HG03103 (cell line): Measurements from ENCODE around the gene PLXNA4.

Experiments used
- ATAC-seq: cut with Tn5 transposase; IDR thresholded peaks from one replicate; pipeline ENCODE4 v1.9.1; 2021; ENCODE audit warnings: low read depth; ENCODE audit not compliant: unreplicated experiment

Gene PLXNA4

GRCh38 chr7:132161976-132162375 is 414.3 kb downstream of the PLXNA4 start:
- ATAC-seq = no peak

DNA sequence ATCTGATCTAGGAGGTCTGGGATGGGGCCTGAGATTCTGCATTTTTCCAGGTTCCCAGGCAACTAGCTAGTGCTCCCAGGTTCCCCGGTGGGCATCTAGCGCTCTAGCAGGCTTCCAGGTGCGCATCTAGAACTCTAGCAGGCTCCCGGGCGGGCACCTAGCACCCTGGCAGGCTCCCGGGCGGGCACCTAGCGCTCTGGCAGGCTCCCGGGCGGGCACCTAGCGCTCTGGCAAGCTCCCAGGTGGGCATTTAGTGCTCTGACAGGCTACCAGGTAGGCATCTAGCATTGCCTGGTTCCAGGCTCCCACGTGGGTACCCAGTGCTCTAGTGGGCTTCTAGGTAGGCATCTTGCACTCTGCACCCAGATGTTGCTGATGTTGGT is 414.7 kb downstream of the PLXNA4 start:
- no peak for ATAC-seq

- ATAC-seq = no peak
These were observed 415.4 kb downstream of the PLXNA4 start for GRCh38 chr7:132160611-132161532.

DNA sequence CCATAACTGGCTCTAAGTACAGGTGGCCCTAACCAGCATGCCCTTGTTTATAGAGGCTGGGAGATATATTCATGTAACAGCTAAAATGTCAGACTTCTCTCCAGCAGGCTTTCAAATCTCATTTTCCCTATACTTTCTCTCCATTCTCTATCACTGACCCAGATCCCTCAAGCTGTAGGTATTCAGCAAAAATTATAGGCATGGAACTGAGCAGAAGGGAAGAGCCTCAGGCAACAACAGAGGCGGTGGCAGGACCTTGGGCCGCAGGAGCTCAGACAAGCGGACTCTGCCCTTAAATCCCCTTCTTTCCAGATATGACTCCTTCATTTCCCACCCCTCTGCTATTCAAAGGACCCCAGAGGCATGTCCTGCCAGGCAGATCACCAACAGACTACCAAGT is 417.4 kb downstream of the PLXNA4 start:
- ATAC-seq = no peak

- no peak for ATAC-seq
These were observed 418.1 kb downstream of the PLXNA4 start for GRCh38 chr7:132158166-132158565.

DNA sequence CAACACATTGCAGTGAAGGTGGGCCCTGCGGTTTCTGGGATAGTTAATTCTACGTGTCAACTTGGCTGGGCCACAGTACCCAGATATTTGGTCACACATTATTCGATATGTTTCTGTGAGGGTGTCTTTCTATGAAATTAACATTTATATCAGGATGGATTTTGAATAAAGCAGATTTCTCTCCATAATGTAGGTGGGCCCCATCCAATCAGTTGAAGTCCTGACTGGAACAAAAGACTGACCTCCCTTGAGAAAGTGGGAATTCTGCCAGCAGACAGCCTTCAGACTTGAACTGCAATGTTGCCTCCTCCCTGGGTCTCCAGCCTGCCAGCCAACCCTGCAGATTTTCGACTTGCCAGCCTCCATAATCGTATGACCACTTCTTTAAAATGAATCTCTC is 420.6 kb downstream of the PLXNA4 start:
- ATAC-seq = no peak

DNA sequence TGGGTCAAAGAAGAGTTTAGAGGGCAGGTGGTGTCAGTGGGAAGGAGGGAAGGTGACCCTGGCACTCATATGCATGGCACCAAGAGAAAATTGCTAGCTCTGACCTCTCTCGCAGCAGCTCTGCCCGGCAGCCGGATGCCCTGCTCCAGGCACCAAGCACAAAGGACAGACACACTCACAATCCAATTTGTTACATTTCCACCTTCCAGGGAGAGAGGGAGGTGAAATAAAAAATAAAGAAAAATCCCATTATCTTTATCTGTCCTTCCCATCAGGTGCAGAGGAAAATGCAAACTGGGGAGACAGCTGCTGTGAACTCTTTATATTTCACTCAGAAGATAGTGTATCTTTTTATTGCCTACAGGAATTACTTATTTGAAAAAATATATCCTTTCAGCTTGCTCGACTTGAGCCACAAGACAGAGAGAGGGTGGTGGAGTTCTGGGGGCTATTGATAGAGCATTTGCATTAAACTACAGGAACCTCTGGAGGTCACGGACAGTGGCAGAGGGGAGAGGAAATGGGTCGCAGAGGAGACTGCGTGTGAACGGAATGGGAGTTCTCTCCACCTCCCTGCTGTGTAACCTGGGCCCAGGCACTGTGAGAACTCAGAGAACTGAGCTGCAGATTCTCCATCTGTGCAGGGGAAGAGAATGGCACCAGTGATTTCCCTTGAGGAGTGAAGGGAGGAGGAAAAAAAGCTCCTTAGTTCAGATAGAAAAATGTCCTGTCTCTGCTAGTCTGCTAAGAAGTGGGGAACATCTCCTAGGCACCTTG is 421.4 kb downstream of the PLXNA4 start:
- no peak for ATAC-seq

DNA sequence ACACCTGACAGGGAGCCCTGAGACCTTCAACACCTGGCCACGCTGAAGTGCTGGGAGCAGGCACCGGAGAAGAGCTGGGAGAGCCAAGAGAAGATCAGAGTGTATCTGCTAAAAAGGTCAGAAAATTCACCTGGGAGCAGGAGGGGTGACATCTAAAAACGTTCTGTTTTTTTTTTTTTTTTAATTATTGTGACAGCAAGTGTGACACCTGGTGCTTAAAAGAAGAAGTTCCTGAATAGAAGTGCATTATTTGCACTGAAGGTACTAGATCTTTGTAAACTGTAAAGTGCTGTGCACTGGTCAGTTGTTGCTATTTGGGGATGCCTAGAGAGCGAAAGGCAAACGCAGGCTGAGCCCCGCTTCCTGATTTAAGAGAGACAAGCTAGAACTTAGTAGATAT is 422.0 kb downstream of the PLXNA4 start:
- ATAC-seq = no peak

DNA sequence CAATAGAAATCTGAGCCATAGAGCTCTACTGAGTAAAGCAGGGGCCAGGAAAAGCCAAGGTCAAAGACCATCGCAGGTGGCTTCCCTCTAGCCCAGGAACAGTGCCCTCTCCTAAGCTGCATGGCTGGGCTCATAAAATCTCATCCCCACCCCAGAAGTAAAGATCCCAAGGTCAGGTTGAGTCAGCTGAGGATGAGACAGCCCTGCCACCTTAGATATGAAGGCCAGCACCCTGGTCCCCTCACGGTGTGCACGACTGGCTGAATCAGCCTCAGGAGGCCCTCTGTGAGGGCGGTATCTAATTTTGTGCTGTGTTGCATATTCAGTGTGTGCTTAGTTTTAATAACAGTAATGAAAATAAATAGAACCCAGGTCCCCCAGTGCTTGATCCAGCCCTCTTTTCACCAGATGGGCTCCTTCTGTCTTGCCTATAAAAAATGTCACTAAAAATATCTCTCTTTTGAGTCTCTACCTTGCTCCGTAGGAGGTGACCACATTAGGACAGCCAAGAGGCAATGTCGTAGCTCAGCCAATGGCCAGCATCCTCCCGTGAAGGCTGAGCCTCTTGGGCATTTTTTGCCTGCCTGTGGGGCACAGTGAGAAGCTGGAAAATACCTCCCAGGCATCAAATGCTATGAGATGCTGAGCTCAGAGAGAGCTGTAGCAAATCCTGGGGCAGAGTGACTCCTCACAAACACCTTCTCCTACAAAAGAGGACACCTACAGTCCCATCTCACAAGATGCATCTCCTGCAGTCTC is 424.0 kb downstream of the PLXNA4 start:
- no peak for ATAC-seq

- ATAC-seq = no peak
These were observed 425.6 kb downstream of the PLXNA4 start for GRCh38 chr7:132150711-132151110.

GRCh38 chr7:132149436-132150304 is 426.6 kb downstream of the PLXNA4 start:
- ATAC-seq = no peak

DNA sequence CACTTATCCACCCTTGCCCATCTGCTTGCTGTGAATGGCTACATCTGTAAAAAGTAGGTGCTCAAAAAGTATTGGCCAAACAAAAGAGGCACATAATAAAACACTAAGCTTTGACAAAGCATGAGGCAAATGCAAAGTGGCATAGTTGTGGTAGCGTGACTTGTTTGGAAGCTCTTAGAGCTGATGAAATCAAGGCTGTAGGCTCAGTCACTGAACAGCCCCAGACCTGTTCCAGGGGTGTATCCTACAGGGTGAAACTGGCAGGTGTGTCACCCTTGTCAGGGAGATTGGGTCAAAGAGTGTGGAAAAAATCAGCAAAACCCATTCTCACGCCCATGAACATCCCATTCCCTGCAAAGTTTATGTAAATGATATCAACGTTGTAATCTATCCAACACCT is 427.4 kb downstream of the PLXNA4 start:
- ATAC-seq = no peak

GRCh38 chr7:132145466-132145865 is 430.8 kb downstream of the PLXNA4 start:
- ATAC-seq = no peak

DNA sequence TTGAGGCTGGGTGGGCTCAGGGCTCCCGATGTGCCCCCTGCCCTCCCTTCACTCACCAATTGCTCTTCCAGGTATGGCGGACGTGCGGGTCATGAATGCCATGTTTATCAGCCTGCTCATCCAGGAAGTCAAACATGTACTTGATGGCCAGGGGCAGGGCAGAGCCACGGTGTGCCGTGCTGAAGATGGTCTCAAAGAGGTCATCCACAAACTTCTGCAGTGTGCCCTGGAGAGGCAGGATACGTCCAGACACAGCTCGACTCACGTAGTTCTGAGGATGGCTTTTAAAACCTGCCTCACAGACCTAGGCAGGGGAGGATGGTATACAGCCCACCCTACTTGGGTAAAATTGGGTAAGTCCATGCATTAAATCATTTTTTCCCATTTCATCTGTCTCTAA is 431.2 kb downstream of the PLXNA4 start:
- ATAC-seq = no peak

GRCh38 chr7:132142006-132142405 is 434.3 kb downstream of the PLXNA4 start:
- no peak for ATAC-seq

- no peak for ATAC-seq
These were observed 435.2 kb downstream of the PLXNA4 start for GRCh38 chr7:132141109-132141508.

DNA sequence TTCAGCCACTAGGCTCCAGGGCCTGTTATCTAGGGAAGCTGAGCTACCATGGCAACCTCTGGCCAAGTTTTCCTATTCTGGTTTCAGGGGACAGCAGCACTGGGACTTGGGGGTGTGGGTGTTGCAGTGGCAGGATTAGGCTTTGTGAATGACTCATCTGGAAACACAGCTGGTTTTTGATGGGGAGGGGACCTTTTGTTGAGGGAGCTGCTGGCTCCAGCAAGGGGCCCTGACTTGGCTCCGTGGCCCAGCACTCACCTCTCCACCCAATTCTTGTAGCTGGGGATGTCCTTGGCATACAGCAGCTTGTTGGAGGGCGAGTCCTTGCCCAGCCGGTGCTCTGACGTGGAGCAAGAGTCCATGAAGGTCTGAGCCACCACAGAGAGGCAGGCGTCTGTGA is 435.9 kb downstream of the PLXNA4 start:
- no peak for ATAC-seq

DNA sequence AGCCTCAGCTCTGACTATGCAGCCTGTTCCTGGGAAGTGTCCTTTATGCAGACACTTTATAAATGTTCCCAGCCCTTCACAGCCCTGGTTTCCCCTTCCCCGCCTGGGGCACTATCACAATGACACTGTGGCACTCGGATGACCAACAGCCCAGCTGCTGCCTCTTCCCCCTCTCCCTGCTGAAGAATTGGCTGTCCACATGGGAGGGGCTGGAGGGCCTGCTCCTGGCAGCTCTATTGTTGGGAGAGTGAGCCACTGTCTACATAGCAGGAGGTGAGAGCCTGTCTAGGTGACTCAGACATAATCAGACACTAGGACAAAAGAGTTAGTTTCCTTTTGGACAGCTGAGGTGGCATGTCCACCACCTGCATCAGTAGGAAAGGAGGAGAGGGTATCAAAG is 437.5 kb downstream of the PLXNA4 start:
- no peak for ATAC-seq

DNA sequence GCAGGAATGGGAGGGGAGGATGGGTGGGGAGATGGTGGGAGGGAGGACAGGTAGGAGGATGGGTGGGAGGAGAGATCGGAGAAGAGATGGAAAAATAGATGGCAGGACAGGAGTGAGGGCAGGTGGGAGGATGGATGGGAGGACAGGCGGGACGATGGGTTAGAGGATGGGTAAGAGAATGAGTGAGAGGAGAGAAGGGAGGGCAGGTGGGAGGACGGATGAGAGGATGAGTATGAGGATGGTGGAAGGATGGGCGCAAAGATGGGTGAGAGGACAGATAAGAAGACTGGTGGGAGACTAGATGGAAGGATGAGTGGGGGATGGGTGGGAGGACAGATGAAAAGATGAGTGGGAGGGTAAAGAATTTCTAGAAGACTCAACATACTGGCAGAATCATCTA is 438.6 kb downstream of the PLXNA4 start:
- ATAC-seq = no peak

GRCh38 chr7:132135746-132136385 is 440.4 kb downstream of the PLXNA4 start:
- no peak for ATAC-seq
